ENCODE results near the gene AKT3. TPM values are rescaled to one million over a fixed set of nuclear protein-coding genes. Genes with fewer than 3 reads are reported as not detected.
A peak's percentile ranks its signal among the peaks of the same experiment; 100 is the strongest.

The AKT3 gene
- total RNA-seq, 1 donor from 2014 or later: 107 TPM

- Mint-ChIP-seq H3K27ac (ENCODE audit: unreplicated experiment) (peak overlapping the region; percentile 1), H3K9me3 (ENCODE audit: unreplicated experiment) (no peaks in the 10 kb centered on the region), H3K27me3 (ENCODE audit: unreplicated experiment) (no peaks in the 10 kb centered on the region), H3K36me3 (ENCODE audit: unreplicated experiment) (peaks cover 2% of the 10 kb centered on the region), H3K4me3 (ENCODE audit: unreplicated experiment) (no peak overlapping the region), H3K4me1 (ENCODE audit: unreplicated experiment) (peaks cover 65% of the 10 kb centered on the region)
- DNase-seq (ENCODE audit: extremely low spot score, unreplicated experiment): no peak
- TF ChIP-seq CTCF (IDR thresholded peaks at IDR 0.05): no peak
Observed at GRCh38 chr1:243716906-243717305, 133.1 kb downstream of the AKT3 start.

GRCh38 chr1:243715285-243715684 lies 134.8 kb downstream of the AKT3 start:
- no peaks in the 10 kb centered on the region for H3K27me3 Mint-ChIP-seq (ENCODE audit: unreplicated experiment)
- peaks cover 64% of the 10 kb centered on the region for H3K4me1 Mint-ChIP-seq (ENCODE audit: unreplicated experiment)
- no peak overlapping the region for H3K27ac Mint-ChIP-seq (ENCODE audit: unreplicated experiment)
- no peak overlapping the region for H3K4me3 Mint-ChIP-seq (ENCODE audit: unreplicated experiment)
- no peak for DNase-seq (ENCODE audit: extremely low spot score, unreplicated experiment)
- peaks cover 4% of the 10 kb centered on the region for H3K36me3 Mint-ChIP-seq (ENCODE audit: unreplicated experiment)
- no peaks in the 10 kb centered on the region for H3K9me3 Mint-ChIP-seq (ENCODE audit: unreplicated experiment)
- TF ChIP-seq CTCF (IDR thresholded peaks at IDR 0.05): no peak

- Mint-ChIP-seq H3K27me3 (ENCODE audit: unreplicated experiment) (no peaks in the 10 kb centered on the region), H3K4me1 (ENCODE audit: unreplicated experiment) (peaks cover 50% of the 10 kb centered on the region), H3K27ac (ENCODE audit: unreplicated experiment) (no peak overlapping the region), H3K9me3 (ENCODE audit: unreplicated experiment) (no peaks in the 10 kb centered on the region), H3K4me3 (ENCODE audit: unreplicated experiment) (no peak overlapping the region), H3K36me3 (ENCODE audit: unreplicated experiment) (peaks cover 2% of the 10 kb centered on the region)
- no peak for TF ChIP-seq CTCF (IDR thresholded peaks at IDR 0.05)
- no peak for DNase-seq (ENCODE audit: extremely low spot score, unreplicated experiment)
Observed at GRCh38 chr1:243713470-243714186, 136.4 kb downstream of the AKT3 start.

GRCh38 chr1:243712941-243713340 lies 137.1 kb downstream of the AKT3 start:
- peak; percentile 25 for TF ChIP-seq CTCF (IDR thresholded peaks at IDR 0.05)
- Mint-ChIP-seq H3K36me3 (ENCODE audit: unreplicated experiment) (peaks cover 2% of the 10 kb centered on the region), H3K27me3 (ENCODE audit: unreplicated experiment) (no peaks in the 10 kb centered on the region), H3K9me3 (ENCODE audit: unreplicated experiment) (no peaks in the 10 kb centered on the region), H3K27ac (ENCODE audit: unreplicated experiment) (no peak overlapping the region), H3K4me1 (ENCODE audit: unreplicated experiment) (peaks cover 46% of the 10 kb centered on the region), H3K4me3 (ENCODE audit: unreplicated experiment) (no peak overlapping the region)
- DNase-seq (ENCODE audit: extremely low spot score, unreplicated experiment): no peak

GRCh38 chr1:243712242-243712641 lies 137.8 kb downstream of the AKT3 start:
- Mint-ChIP-seq H3K27ac (ENCODE audit: unreplicated experiment) (peak overlapping the region; percentile 4), H3K4me3 (ENCODE audit: unreplicated experiment) (no peak overlapping the region), H3K4me1 (ENCODE audit: unreplicated experiment) (peaks cover 41% of the 10 kb centered on the region), H3K36me3 (ENCODE audit: unreplicated experiment) (peaks cover 2% of the 10 kb centered on the region), H3K9me3 (ENCODE audit: unreplicated experiment) (no peaks in the 10 kb centered on the region), H3K27me3 (ENCODE audit: unreplicated experiment) (no peaks in the 10 kb centered on the region)
- TF ChIP-seq CTCF (IDR thresholded peaks at IDR 0.05): no peak
- DNase-seq (ENCODE audit: extremely low spot score, unreplicated experiment): no peak
